ENCODE data around the gene YBEY. TPM values are rescaled to one million over a fixed set of nuclear protein-coding genes. Genes with fewer than 3 reads are reported as not detected.

Gene YBEY
- total RNA-seq, 2 experiments from 2014 or later = 18.3 to 23.5 TPM

- no peak overlapping the region for H3K4me2 ChIP-seq (ENCODE audit: low read length)
- H2AFZ ChIP-seq (ENCODE audit: low read length) = no peak overlapping the region
- H3K27ac ChIP-seq (ENCODE audit: low read depth, low read length, poor library complexity, severe bottlenecking) = no peak overlapping the region
- POLR2A ChIA-PET = no interaction called here
- no TSS peak for BruUV-seq (replicated peaks)
- peaks cover 12% of the 10 kb centered on the region for H4K20me1 ChIP-seq (ENCODE audit: insufficient read depth, low read length)
- no peak for DNase-seq (ENCODE audit: low spot score)
- H3K79me2 ChIP-seq (ENCODE audit: insufficient read depth, low read depth, low read length) = peaks cover 33% of the 10 kb centered on the region
- CTCF ChIA-PET (ENCODE audit: unreplicated experiment) = no interaction called here
- H3K9me2 ChIP-seq (ENCODE audit: insufficient read depth, low read length) = no peaks in the 10 kb centered on the region
- no peaks in the 10 kb centered on the region for H3K9me3 ChIP-seq (ENCODE audit: low read length)
- no peak overlapping the region for H3K4me3 ChIP-seq (ENCODE audit: low read depth, low read length, poor library complexity, severe bottlenecking)
- intact Hi-C loops (cut with micrococcal nuclease; ENCODE audit: unreplicated experiment) = no loop called here
- peaks cover 18% of the 10 kb centered on the region for H3K4me1 ChIP-seq (ENCODE audit: insufficient read depth, low read length, poor library complexity, severe bottlenecking)
- H3K36me3 ChIP-seq (ENCODE audit: insufficient read depth, low read length) = peaks cover 92% of the 10 kb centered on the region
- TF ChIP-seq EZH2phosphoT487 (IDR thresholded peaks at IDR 0.05; ENCODE audit: borderline replicate concordance, low read depth, low read length) (no peak), CTCF (conservative IDR thresholded peaks at IDR 0.05; ENCODE audit: low read length) (no peak)
Observed at GRCh38 chr21:46316708-46317324, 30.7 kb downstream of the YBEY start.

GRCh38 chr21:46317710-46318463, 31.7 kb downstream of the YBEY start:
- POLR2A ChIA-PET = no interaction called here

More at GRCh38 chr21:46317710-46318463, 31.7 kb downstream of the YBEY start:
- Histone ChIP-seq H3K4me1 (ENCODE audit: insufficient read depth, low read length, poor library complexity, severe bottlenecking) (peaks cover 19% of the 10 kb centered on the region), H3K9me2 (ENCODE audit: insufficient read depth, low read length) (no peaks in the 10 kb centered on the region), H3K4me2 (ENCODE audit: low read length) (no peak overlapping the region), H3K27ac (ENCODE audit: low read depth, low read length, poor library complexity, severe bottlenecking) (no peak overlapping the region), H3K9me3 (ENCODE audit: low read length) (no peaks in the 10 kb centered on the region), H4K20me1 (ENCODE audit: insufficient read depth, low read length) (peaks cover 23% of the 10 kb centered on the region), H3K4me3 (ENCODE audit: low read depth, low read length, poor library complexity, severe bottlenecking) (no peak overlapping the region), H3K36me3 (ENCODE audit: insufficient read depth, low read length) (peaks cover 96% of the 10 kb centered on the region), H3K79me2 (ENCODE audit: insufficient read depth, low read depth, low read length) (peaks cover 44% of the 10 kb centered on the region), H2AFZ (ENCODE audit: low read length) (no peak overlapping the region)
- no TSS peak for BruUV-seq (replicated peaks)
- CTCF ChIA-PET (ENCODE audit: unreplicated experiment) = no interaction called here
- no peak for DNase-seq (ENCODE audit: low spot score)
- intact Hi-C loops (cut with micrococcal nuclease; ENCODE audit: unreplicated experiment) = no loop called here
- no peak for TF ChIP-seq EZH2phosphoT487 (IDR thresholded peaks at IDR 0.05; ENCODE audit: borderline replicate concordance, low read depth, low read length)
- TF ChIP-seq CTCF (conservative IDR thresholded peaks at IDR 0.05; ENCODE audit: low read length) = no peak
